HL-60 (cell line): ENCODE measurements around the gene MLLT1.

ENCODE experiments used
- CTCF ChIP-seq: IDR thresholded peaks from one replicate; pipeline ENCODE4 v1.5.1; 2011; ENCODE audit warnings: low read length, control low read depth, inconsistent platforms; ENCODE audit not compliant: insufficient read depth
- POLR2AphosphoS5 ChIP-seq: IDR thresholded peaks from 2 replicates; pipeline ENCODE4 v1.6.1; 2012; ENCODE audit warnings: low read depth

- TF ChIP-seq CTCF, result no peak
- no peak for TF ChIP-seq POLR2AphosphoS5
These were observed 98.7 kb downstream of the MLLT1 start for GRCh38 chr19:6181119-6181518.
